K562 (cell line): ENCODE results near the gene MSRB2. TPM values are rescaled to one million over a fixed set of nuclear protein-coding genes. Genes with fewer than 3 reads are reported as not detected.
A peak's percentile ranks its signal among the peaks of the same experiment; 100 is the strongest.

Source experiments
- ATAC-seq: fragments of 200-7000 bp; cut with Tn5 transposase; 3 replicates; pipeline ENCODE4 v1.9.1; 2020; ENCODE audit warnings: moderate library complexity
- BruUV-seq: library from RNA; stranded (reverse); fragments of 400-500 nt; replicated peaks from 2 replicates; lab custom pipeline; 2021; lab: Mats Ljungman, UMichigan
- CTCF ChIA-PET: fragments of 300-600 bp; formaldehyde crosslinking; extraction: SDS; loops from one replicate; lab custom pipeline; 2021; ENCODE audit warnings: low intra/inter-chr PET ratio; lab: Yijun Ruan, JAX
- POLR2A ChIA-PET: fragments of 300-600, 350-650 bp; sonication (Branson Sonifier 250); formaldehyde crosslinking; extraction: SDS; loops from one replicate; lab custom pipeline; 2021; ENCODE audit warnings: antibody characterized with exemption, inconsistent platforms; lab: Yijun Ruan, JAX
- DNase-seq, 4 experiments: peaks; one replicate each; pipeline versions ENCODE4 v3.0.0 to v3.0.0-alpha.2; 2011 to 2018; ENCODE audit warnings: low spot score in 3 of 4, mixed read lengths in 3 of 4; ENCODE audit errors: extremely low read depth in 1 of 4
- FAIRE-seq: peaks from 2 replicates; lab custom pipeline; 2011; peaks lifted over from hg19 to GRCh38; lab: Jason Lieb, UNC
- H2AFZ ChIP-seq: 2 replicates; pipeline ENCODE4 v1.6.0; 2011; ENCODE audit warnings: low read depth, low read length, control low read depth, inconsistent platforms
- H3K27ac ChIP-seq: fragments of 200-600 bp; 3 replicates; pipeline ENCODE4 v1.8.0; 2011; ENCODE audit warnings: low read depth, mild to moderate bottlenecking, control low read depth, inconsistent platforms, low read length, moderate library complexity, mixed read lengths; ENCODE audit errors: extremely low read depth
- H3K27me3 ChIP-seq, 2 experiments: fragments of 300-600 bp in 1 of 2; 2 replicates in 1 of 2; 3 replicates in 1 of 2; pipeline versions ENCODE4 v1.6.0 to v1.8.0; 2011; ENCODE audit warnings: inconsistent platforms in 2 of 2, low read length in 2 of 2, mild to moderate bottlenecking in 1 of 2, mixed read lengths in 1 of 2, moderate library complexity in 1 of 2; ENCODE audit not compliant: control insufficient read depth in 2 of 2, insufficient read depth in 2 of 2
- H3K36me3 ChIP-seq: fragments of 300-600 bp; 3 replicates; pipeline ENCODE4 v1.8.0; 2011; ENCODE audit warnings: mild to moderate bottlenecking, low read length, inconsistent platforms; ENCODE audit not compliant: control insufficient read depth, insufficient read depth
- H3K4me1 ChIP-seq, 2 experiments: fragments of 200-600 bp in 1 of 2; replicated peaks in 1 of 2; 2 replicates in 1 of 2; 3 replicates in 1 of 2; pipeline versions ENCODE4 v1.5.1 to v1.8.0; 2011; ENCODE audit warnings: inconsistent platforms in 2 of 2, low read length in 2 of 2, mild to moderate bottlenecking in 1 of 2, mixed read lengths in 1 of 2, moderate library complexity in 1 of 2; ENCODE audit not compliant: control insufficient read depth in 2 of 2, insufficient read depth in 2 of 2
- H3K4me2 ChIP-seq: 2 replicates; pipeline ENCODE4 v1.6.1; 2011; ENCODE audit warnings: low read length, control low read depth, inconsistent platforms, mixed read lengths; ENCODE audit not compliant: insufficient read depth
- H3K4me3 ChIP-seq: fragments of 200-600 bp; sonication (generic), shearing (Covaris generic); 2 replicates; pipeline ENCODE4 v1.5.1; 2016; ENCODE audit warnings: control low read depth, inconsistent platforms
- H3K79me2 ChIP-seq: fragments of 200-600 bp; 3 replicates; pipeline ENCODE4 v1.8.0; 2011; ENCODE audit warnings: low read length, inconsistent platforms; ENCODE audit not compliant: control insufficient read depth, insufficient read depth
- H3K9ac ChIP-seq, 2 experiments: 2 replicates each; pipeline versions ENCODE4 v1.6.0 to v1.6.1; 2011; ENCODE audit warnings: low read depth in 2 of 2, low read length in 2 of 2, control low read depth in 1 of 2, inconsistent platforms in 1 of 2, mild to moderate bottlenecking in 1 of 2, mixed read lengths in 1 of 2; ENCODE audit not compliant: insufficient read depth in 1 of 2
- H3K9me1 ChIP-seq: one replicate; pipeline ENCODE4 v1.6.0; 2011; ENCODE audit warnings: inconsistent platforms, mild to moderate bottlenecking, low read length, moderate library complexity; ENCODE audit not compliant: control insufficient read depth, insufficient read depth
- H3K9me3 ChIP-seq: replicated peaks from 2 replicates; pipeline ENCODE4 v1.5.1; 2011; ENCODE audit warnings: low read depth, low read length, inconsistent platforms; ENCODE audit not compliant: control insufficient read depth, insufficient read depth
- H4K20me1 ChIP-seq: replicated peaks from 2 replicates; pipeline ENCODE4 v1.6.1; 2011; ENCODE audit warnings: low read length, inconsistent platforms, mixed read lengths; ENCODE audit not compliant: control insufficient read depth, insufficient read depth
- BRD9 ChIP-seq: fragments of 450-650 bp; IDR thresholded peaks from 2 replicates; pipeline ENCODE4 v1.6.1; 2018; ENCODE audit warnings: low read depth; ENCODE audit not compliant: partially characterized antibody
- CBX3 ChIP-seq, 2 experiments: IDR thresholded peaks; 1 replicate in 1 of 2; 2 replicates in 1 of 2; pipeline ENCODE4 v1.6.1; 2012; ENCODE audit warnings: inconsistent platforms in 2 of 2, low read length in 2 of 2, borderline replicate concordance in 1 of 2, control low read depth in 1 of 2
- DIDO1 ChIP-seq: fragments of 450-650 bp; IDR thresholded peaks from 2 replicates; pipeline ENCODE4 v1.6.1; 2016; ENCODE audit warnings: low read depth, missing biosample characterization, missing genetic modification characterization
- DMBX1 ChIP-seq: fragments of 250-450 bp; sonication (Bioruptor Pico); IDR thresholded peaks from 2 replicates; pipeline ENCODE4 v1.8.0; 2022; ENCODE audit warnings: inconsistent platforms, mild to moderate bottlenecking, moderate library complexity, borderline replicate concordance
- DNMT1 ChIP-seq: fragments of 450-650 bp; IDR thresholded peaks from 2 replicates; pipeline ENCODE4 v1.6.1; 2016; ENCODE audit warnings: antibody characterized with exemption, mild to moderate bottlenecking
- EHMT2 ChIP-seq: fragments of 450-650 bp; IDR thresholded peaks from 2 replicates; pipeline ENCODE4 v1.6.1; 2018; ENCODE audit warnings: antibody characterized with exemption
- FOXK1 ChIP-seq: sonication (generic); formaldehyde crosslinking; IDR thresholded peaks from 2 replicates; pipeline ENCODE4 v1.8.0; 2022; ENCODE audit warnings: missing genetic modification reagents, mild to moderate bottlenecking, borderline replicate concordance
- GATAD2A ChIP-seq: fragments of 450-650 bp; IDR thresholded peaks from 2 replicates; pipeline ENCODE4 v1.6.1; 2017
- HDGF ChIP-seq: fragments of 450-650 bp; IDR thresholded peaks from 2 replicates; pipeline ENCODE4 v1.6.1; 2016
- HLTF ChIP-seq: fragments of 450-650 bp; IDR thresholded peaks from 2 replicates; pipeline ENCODE4 v1.6.1; 2016
- JUN ChIP-seq, 2 experiments: sonication (generic) in 1 of 2; formaldehyde crosslinking in 1 of 2; IDR thresholded peaks; 2 replicates each; pipeline versions ENCODE4 v1.6.1 to v1.8.0; 2012 to 2022; ENCODE audit warnings: borderline replicate concordance in 2 of 2, mild to moderate bottlenecking in 2 of 2, improper control_type of control experiment in 1 of 2, low read depth in 1 of 2, low read length in 1 of 2, missing genetic modification reagents in 1 of 2
- KDM1A ChIP-seq, 2 experiments: fragments of 450-650 bp; IDR thresholded peaks; 2 replicates each; pipeline ENCODE4 v1.6.1; 2016; ENCODE audit warnings: mild to moderate bottlenecking in 2 of 2
- KDM5B ChIP-seq: fragments of 200-600 bp; sonication (generic); IDR thresholded peaks from 2 replicates; pipeline ENCODE4 v1.6.1; 2012; ENCODE audit warnings: low read depth, mild to moderate bottlenecking, moderate library complexity, low read length, control low read depth, inconsistent platforms; ENCODE audit not compliant: insufficient replicate concordance
- NBN ChIP-seq: fragments of 450-650 bp; IDR thresholded peaks from 2 replicates; pipeline ENCODE4 v1.6.1; 2016; ENCODE audit warnings: low read depth, mild to moderate bottlenecking
- NFXL1 ChIP-seq: fragments of 450-650 bp; formaldehyde crosslinking; IDR thresholded peaks from 2 replicates; pipeline ENCODE4 v1.4.0; 2021; ENCODE audit warnings: mild to moderate bottlenecking
- PTBP1 ChIP-seq: fragments of 200-400 bp; formaldehyde crosslinking; IDR thresholded peaks from 2 replicates; pipeline ENCODE4 v1.6.1; 2017; ENCODE audit warnings: low read depth, low read length
- RB1 ChIP-seq: fragments of 450-650 bp; IDR thresholded peaks from 2 replicates; pipeline ENCODE4 v1.6.1; 2017; ENCODE audit warnings: low read depth, mild to moderate bottlenecking
- ZBTB26 ChIP-seq: fragments of 450-650 bp; formaldehyde crosslinking; IDR thresholded peaks from 2 replicates; pipeline ENCODE4 v1.4.0; 2022; ENCODE audit warnings: missing genetic modification characterization
- ZNF316 ChIP-seq: fragments of 450-650 bp; IDR thresholded peaks from 2 replicates; pipeline ENCODE4 v1.6.1; 2016
- ZZZ3 ChIP-seq: fragments of 450-650 bp; IDR thresholded peaks from 2 replicates; pipeline ENCODE4 v1.6.1; 2016; ENCODE audit warnings: antibody characterized with exemption, mild to moderate bottlenecking, moderate library complexity
- WGBS: fragments of 100-300 bp; shearing (Covaris generic); methylation state at CpG from one replicate; pipeline ENCODE4 v1.1.6; 2016; ENCODE audit warnings: low coverage, mixed read lengths; ENCODE audit not compliant: insufficient coverage; ENCODE audit errors: missing lambda C conversion rate; 5-methylcytosine and 5-hydroxymethylcytosine counted together
- in situ Hi-C: fragments of 300-500 bp; cut with MboI; formaldehyde crosslinking; loops from 4 replicates; pipeline ENCODE4 v1.15.0; 2018; ENCODE audit warnings: inconsistent platforms, mixed read lengths
- intact Hi-C: fragments of 100-400 bp; cut with micrococcal nuclease; formaldehyde crosslinking; loops from 2 replicates; pipeline ENCODE4 v1.14.2; 2022
- polyA plus RNA-seq, 8 experiments: library from polyadenylated mRNA; depleted of rRNA in 4 of 8; stranded (reverse) in 5 of 8; unstranded in 3 of 8; fragments of >200 nt; fragmentation: Nextera tagmentation in 2 of 8; fragmentation: Illumina TruSeq in 1 of 8; extraction: Ambion mirVana in 2 of 8; extraction: Trizol in 1 of 8; gene quantifications; 2 replicates each; pipeline versions ENCODE4 v1.2.1 to v1.2.3, GENCODE V29; 2011 to 2014; ENCODE audit warnings: inconsistent platforms in 1 of 8, missing spikeins in 1 of 8
- total RNA-seq, 7 experiments: library from RNA; depleted of rRNA in 6 of 7; stranded (reverse); fragments of >200 nt in 6 of 7; fragmentation: Illumina TruSeq in 2 of 7; extraction: Trizol in 2 of 7; gene quantifications; 2 replicates each; pipeline versions ENCODE4 v1.2.1 to v1.2.3, GENCODE V29; 2011 to 2021; ENCODE audit warnings: low replicate concordance in 1 of 7
- TF ChIP-seq, protein P1 (sequence below): fragments of 450-650 bp; IDR thresholded peaks from 2 replicates; pipeline ENCODE4 v1.6.1; 2016

The MSRB2 gene
- total and polyA plus RNA-seq, 9 of the 15 experiments (the other 6 are each of a cell fraction or from before 2014, with no cell fraction given) = 1.5 to 22.3 (median 5.9) TPM

GRCh38 chr10:23094786-23095403, 484 bp upstream of the MSRB2 start:
- H3K4me2 ChIP-seq = peak overlapping the region; percentile 71
- POLR2A ChIA-PET = no interaction called here
- no peaks in the 10 kb centered on the region for H3K27me3 ChIP-seq
- TF ChIP-seq HLTF (0 out of 2 replicates have a peak, but pooled peaks have one; percentile 30), PTBP1 (no peak), DNMT1 (0 out of 2 replicates have a peak, but pooled peaks have one; percentile 78), ZBTB26 (no peak), ZZZ3 (no peak), NBN (0 out of 2 replicates have a peak, but pooled peaks have one; percentile 44), EHMT2 (peak; percentile 78), KDM5B (no peak), HDGF (peak; percentile 93; the same call in 1 of the 2 replicates), ZNF316 (no peak), RB1 (no peak), DMBX1 (CRISPR knock-in tag) (no peak), CBX3 (IDR thresholded peaks at IDR 0.05; ENCODE audit: borderline replicate concordance in 1 of 2, low read length in 2 of 2) (no peak), GATAD2A (0 out of 2 replicates have a peak, but pooled peaks have one; percentile 8), NFXL1 (no peak), JUN (IDR thresholded peaks at IDR 0.05; ENCODE audit: borderline replicate concordance, low read depth, low read length) (no peak), JUN (CRISPR knock-in tag; IDR thresholded peaks at IDR 0.05; ENCODE audit: borderline replicate concordance) (no peak), KDM1A (IDR thresholded peaks at IDR 0.05) (peak in 1 of 2 experiments; percentile 76; a peak in 2 of 4 replicates), FOXK1 (no peak), DIDO1 (tag) (no peak), BRD9 (peak; percentile 57)
- TF ChIP-seq, protein P1, sequence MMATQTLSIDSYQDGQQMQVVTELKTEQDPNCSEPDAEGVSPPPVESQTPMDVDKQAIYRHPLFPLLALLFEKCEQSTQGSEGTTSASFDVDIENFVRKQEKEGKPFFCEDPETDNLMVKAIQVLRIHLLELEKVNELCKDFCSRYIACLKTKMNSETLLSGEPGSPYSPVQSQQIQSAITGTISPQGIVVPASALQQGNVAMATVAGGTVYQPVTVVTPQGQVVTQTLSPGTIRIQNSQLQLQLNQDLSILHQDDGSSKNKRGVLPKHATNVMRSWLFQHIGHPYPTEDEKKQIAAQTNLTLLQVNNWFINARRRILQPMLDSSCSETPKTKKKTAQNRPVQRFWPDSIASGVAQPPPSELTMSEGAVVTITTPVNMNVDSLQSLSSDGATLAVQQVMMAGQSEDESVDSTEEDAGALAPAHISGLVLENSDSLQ = 0 out of 2 replicates have a peak, but pooled peaks have one; percentile 16

More at GRCh38 chr10:23094786-23095403, 484 bp upstream of the MSRB2 start:
- FAIRE-seq = peak; percentile 76
- BruUV-seq = no TSS peak
- Histone ChIP-seq H3K9me1 (no peaks in the 10 kb centered on the region), H3K9me3 (no peaks in the 10 kb centered on the region; the same call in 1 of the 2 replicates), H3K36me3 (no peaks in the 10 kb centered on the region), H3K27ac (peak overlapping the region; percentile 48; the same call in 2 of the 3 replicates), H4K20me1 (no peaks in the 10 kb centered on the region), H3K9ac (no peak overlapping the region; a peak in 1 of 4 replicates), H2AFZ (peak overlapping the region; percentile 98), H3K79me2 (peaks cover 18% of the 10 kb centered on the region), H3K4me1 (peaks cover 14 to 21% of the 10 kb centered on the region in 2 experiments; a peak in 4 of 5 replicates), H3K4me3 (peak overlapping the region; percentile 87)
- no peak for DNase-seq
- intact Hi-C loops = no loop called here
- WGBS = 27% methylated on average over 7 of the region's 8 CpGs
- ATAC-seq = no peak
- CTCF ChIA-PET = no interaction called here
- in situ Hi-C loops = no loop called here
